Nephron progenitor cell (in vitro differentiated cells): ENCODE results near the gene LHX4.

ENCODE experiments used
- DNase-seq: peaks from one replicate; pipeline ENCODE4 v3.0.0; 2021
- H3K27ac Mint-ChIP-seq: 2 replicates; pipeline ENCODE4 v1.8.0; 2021; ENCODE audit warnings: mild to moderate bottlenecking, moderate library complexity, mixed read lengths
- H3K27me3 Mint-ChIP-seq: 2 replicates; pipeline ENCODE4 v1.8.0; 2021; ENCODE audit warnings: mild to moderate bottlenecking, low read depth, mixed read lengths; ENCODE audit not compliant: poor library complexity
- H3K36me3 Mint-ChIP-seq: 2 replicates; pipeline ENCODE4 v1.8.0; 2021; ENCODE audit warnings: low read depth, mixed read lengths
- H3K4me1 Mint-ChIP-seq: 2 replicates; pipeline ENCODE4 v1.8.0; 2021; ENCODE audit warnings: mixed read lengths
- H3K4me3 Mint-ChIP-seq: 2 replicates; pipeline ENCODE4 v1.8.0; 2021; ENCODE audit warnings: mild to moderate bottlenecking, moderate library complexity, mixed read lengths
- H3K9me3 Mint-ChIP-seq: 2 replicates; pipeline ENCODE4 v1.8.0; 2021; ENCODE audit warnings: mild to moderate bottlenecking, moderate library complexity, mixed read lengths
- CTCF ChIP-seq: fragments of 200-600 bp; sonication (generic); IDR thresholded peaks from 2 replicates; pipeline ENCODE4 v1.5.0; 2021; ENCODE audit warnings: antibody characterized with exemption

LHX4 gene

GRCh38 chr1:180224902-180225301, 5.2 kb upstream of the LHX4 start:
- Mint-ChIP-seq H3K27me3 (peaks cover 90% of the 10 kb centered on the region), H3K9me3 (no peaks in the 10 kb centered on the region)
- no peak for TF ChIP-seq CTCF

GRCh38 chr1:180225403-180225802, 4.7 kb upstream of the LHX4 start:
- H3K27ac Mint-ChIP-seq, result no peak overlapping the region

More at GRCh38 chr1:180224902-180225301, 5.2 kb upstream of the LHX4 start:
- H3K36me3 Mint-ChIP-seq, result no peaks in the 10 kb centered on the region
- peaks cover 2% of the 10 kb centered on the region for H3K4me1 Mint-ChIP-seq
- no peak for DNase-seq
- no peak overlapping the region for H3K27ac Mint-ChIP-seq
- no peak overlapping the region for H3K4me3 Mint-ChIP-seq

GRCh38 chr1:180227861-180228647, 2.0 kb upstream of the LHX4 start:
- no peak for TF ChIP-seq CTCF
- Mint-ChIP-seq H3K27me3 (peaks cover 97% of the 10 kb centered on the region), H3K27ac (no peak overlapping the region), H3K36me3 (no peaks in the 10 kb centered on the region), H3K4me3 (peak overlapping the region; percentile 59), H3K9me3 (no peaks in the 10 kb centered on the region), H3K4me1 (peaks cover 4% of the 10 kb centered on the region)
- no peak for DNase-seq

More at GRCh38 chr1:180225403-180225802, 4.7 kb upstream of the LHX4 start:
- no peak for TF ChIP-seq CTCF
- DNase-seq, result no peak
- Mint-ChIP-seq H3K27me3 (peaks cover 94% of the 10 kb centered on the region), H3K4me3 (no peak overlapping the region), H3K4me1 (no peaks in the 10 kb centered on the region), H3K9me3 (no peaks in the 10 kb centered on the region), H3K36me3 (no peaks in the 10 kb centered on the region)

- H3K4me3 Mint-ChIP-seq, result peak overlapping the region; percentile 73
- H3K4me1 Mint-ChIP-seq, result peaks cover 9% of the 10 kb centered on the region
- H3K27me3 Mint-ChIP-seq, result peaks cover 97% of the 10 kb centered on the region
- DNase-seq, result no peak
- H3K27ac Mint-ChIP-seq, result no peak overlapping the region
- no peak for TF ChIP-seq CTCF
- H3K9me3 Mint-ChIP-seq, result no peaks in the 10 kb centered on the region
- no peaks in the 10 kb centered on the region for H3K36me3 Mint-ChIP-seq
Observed at GRCh38 chr1:180228648-180229482, 1.2 kb upstream of the LHX4 start.

GRCh38 chr1:180230416-180230790, 339 bp downstream of the LHX4 start:
- DNase-seq, result peak; percentile 33
- H3K4me1 Mint-ChIP-seq, result peaks cover 18% of the 10 kb centered on the region
- TF ChIP-seq CTCF, result no peak
- no peaks in the 10 kb centered on the region for H3K9me3 Mint-ChIP-seq
- H3K4me3 Mint-ChIP-seq, result peak overlapping the region; percentile 74
- no peaks in the 10 kb centered on the region for H3K36me3 Mint-ChIP-seq
- peaks cover 97% of the 10 kb centered on the region for H3K27me3 Mint-ChIP-seq
- H3K27ac Mint-ChIP-seq, result no peak overlapping the region
